ENCODE results near the gene ZP3. TPM values are rescaled to one million over a fixed set of nuclear protein-coding genes. Genes with fewer than 3 reads are reported as not detected.

ZP3 gene
- total and polyA plus RNA-seq, 2 of the 13 experiments (the other 11 are each of a cell fraction or from before 2014, with no cell fraction given): not detected

GRCh38 chr7:76427635-76428034 is 2.9 kb downstream of the ZP3 start:
- intact Hi-C loops (cut with micrococcal nuclease; ENCODE audit: unreplicated experiment): no loop called here
- ChIA-PET CTCF (ENCODE audit: low intra/inter-chr PET ratio, low total read pairs) (interaction anchor here (0.5 kb wide), 1 partner anchor 158 kb away, joined by 3 read pairs; no protein-coding TSS in a partner anchor), POLR2A (no interaction called here)
- H2AFZ ChIP-seq (ENCODE audit: low read length): no peak overlapping the region
- no peaks in the 10 kb centered on the region for H3K9me3 ChIP-seq (ENCODE audit: low read length)
- ATAC-seq: no peak
- H3K4me2 ChIP-seq (ENCODE audit: low read depth, low read length): no peak overlapping the region
- no peak for FAIRE-seq
- H3K4me3 ChIP-seq (replicated peaks in 1 of 3; ENCODE audit: insufficient read depth in 1 of 3, low read depth in 2 of 3, low read length in 3 of 3): no peak overlapping the region
- in situ Hi-C loops (cut with HindIII; ENCODE audit: extremely low pct_ligation_motif_present, low pct_unique_long_range_greater_than_20kb): no loop called here
- H3K27ac ChIP-seq (ENCODE audit: extremely low read length, insufficient read depth, low read length): no peak overlapping the region
- no peaks in the 10 kb centered on the region for H3K79me2 ChIP-seq (ENCODE audit: insufficient read depth, low read length)
- H3K27me3 ChIP-seq (ENCODE audit: control insufficient read depth in 1 of 2, insufficient read depth in 2 of 2, low read length in 2 of 2): peaks cover 5 to 28% of the 10 kb centered on the region in 2 experiments; a peak in 3 of 5 replicates
- no peaks in the 10 kb centered on the region for H4K20me1 ChIP-seq (ENCODE audit: insufficient read depth, low read length)
- 18% methylated on average over 5 of the region's 5 CpGs for WGBS (ENCODE audit: low lambda C conversion rate)
- DNase-seq (ENCODE audit: low spot score): no peak
- TF ChIP-seq, protein P1, sequence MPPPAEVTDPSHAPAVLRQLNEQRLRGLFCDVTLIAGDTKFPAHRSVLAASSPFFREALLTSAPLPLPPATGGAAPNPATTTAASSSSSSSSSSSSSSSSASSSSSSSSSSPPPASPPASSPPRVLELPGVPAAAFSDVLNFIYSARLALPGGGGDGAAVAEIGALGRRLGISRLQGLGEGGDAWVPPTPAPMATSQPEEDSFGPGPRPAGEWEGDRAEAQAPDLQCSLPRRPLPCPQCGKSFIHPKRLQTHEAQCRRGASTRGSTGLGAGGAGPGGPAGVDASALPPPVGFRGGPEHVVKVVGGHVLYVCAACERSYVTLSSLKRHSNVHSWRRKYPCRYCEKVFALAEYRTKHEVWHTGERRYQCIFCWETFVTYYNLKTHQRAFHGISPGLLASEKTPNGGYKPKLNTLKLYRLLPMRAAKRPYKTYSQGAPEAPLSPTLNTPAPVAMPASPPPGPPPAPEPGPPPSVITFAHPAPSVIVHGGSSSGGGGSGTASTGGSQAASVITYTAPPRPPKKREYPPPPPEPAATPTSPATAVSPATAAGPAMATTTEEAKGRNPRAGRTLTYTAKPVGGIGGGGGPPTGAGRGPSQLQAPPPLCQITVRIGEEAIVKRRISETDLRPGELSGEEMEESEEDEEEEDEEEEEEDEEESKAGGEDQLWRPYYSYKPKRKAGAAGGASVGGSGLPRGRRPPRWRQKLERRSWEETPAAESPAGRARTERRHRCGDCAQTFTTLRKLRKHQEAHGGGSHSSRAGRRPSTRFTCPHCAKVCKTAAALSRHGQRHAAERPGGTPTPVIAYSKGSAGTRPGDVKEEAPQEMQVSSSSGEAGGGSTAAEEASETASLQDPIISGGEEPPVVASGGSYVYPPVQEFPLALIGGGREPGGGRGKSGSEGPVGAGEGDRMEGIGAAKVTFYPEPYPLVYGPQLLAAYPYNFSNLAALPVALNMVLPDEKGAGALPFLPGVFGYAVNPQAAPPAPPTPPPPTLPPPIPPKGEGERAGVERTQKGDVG (CRISPR knock-in tag; IDR thresholded peaks at IDR 0.05; ENCODE audit: borderline replicate concordance): no peak
- TF ChIP-seq, protein P2, sequence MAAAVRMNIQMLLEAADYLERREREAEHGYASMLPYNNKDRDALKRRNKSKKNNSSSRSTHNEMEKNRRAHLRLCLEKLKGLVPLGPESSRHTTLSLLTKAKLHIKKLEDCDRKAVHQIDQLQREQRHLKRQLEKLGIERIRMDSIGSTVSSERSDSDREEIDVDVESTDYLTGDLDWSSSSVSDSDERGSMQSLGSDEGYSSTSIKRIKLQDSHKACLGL (CRISPR knock-in tag; IDR thresholded peaks at IDR 0.05): no peak
- TF ChIP-seq ZBTB8A (CRISPR knock-in tag; IDR thresholded peaks at IDR 0.05; ENCODE audit: borderline replicate concordance, low read depth): no peak
- TF ChIP-seq RARA (CRISPR knock-in tag; IDR thresholded peaks at IDR 0.05): no peak
- no peak for TF ChIP-seq YEATS4 (CRISPR knock-in tag; IDR thresholded peaks at IDR 0.05; ENCODE audit: borderline replicate concordance)
- no peak for TF ChIP-seq CREB1 (IDR thresholded peaks at IDR 0.05)
- no peak for TF ChIP-seq CREB1 (CRISPR knock-in tag; IDR thresholded peaks at IDR 0.05)
- no peak for TF ChIP-seq ZNF17 (CRISPR knock-in tag; IDR thresholded peaks at IDR 0.05)
- TF ChIP-seq, protein P3, sequence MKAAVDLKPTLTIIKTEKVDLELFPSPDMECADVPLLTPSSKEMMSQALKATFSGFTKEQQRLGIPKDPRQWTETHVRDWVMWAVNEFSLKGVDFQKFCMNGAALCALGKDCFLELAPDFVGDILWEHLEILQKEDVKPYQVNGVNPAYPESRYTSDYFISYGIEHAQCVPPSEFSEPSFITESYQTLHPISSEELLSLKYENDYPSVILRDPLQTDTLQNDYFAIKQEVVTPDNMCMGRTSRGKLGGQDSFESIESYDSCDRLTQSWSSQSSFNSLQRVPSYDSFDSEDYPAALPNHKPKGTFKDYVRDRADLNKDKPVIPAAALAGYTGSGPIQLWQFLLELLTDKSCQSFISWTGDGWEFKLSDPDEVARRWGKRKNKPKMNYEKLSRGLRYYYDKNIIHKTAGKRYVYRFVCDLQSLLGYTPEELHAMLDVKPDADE (CRISPR knock-in tag; IDR thresholded peaks at IDR 0.05): no peak
- no peak for TF ChIP-seq ZNF720 (CRISPR knock-in tag; IDR thresholded peaks at IDR 0.05)
- TF ChIP-seq SALL1 (CRISPR knock-in tag; IDR thresholded peaks at IDR 0.05): no peak
- no peak for TF ChIP-seq MYNN (CRISPR knock-in tag; IDR thresholded peaks at IDR 0.05; ENCODE audit: low read depth)
- TF ChIP-seq ZMYM4 (CRISPR knock-in tag; IDR thresholded peaks at IDR 0.05): no peak
- no peak for TF ChIP-seq SMC3 (IDR thresholded peaks at IDR 0.05; ENCODE audit: low read length)
- no peak for TF ChIP-seq HHEX (CRISPR knock-in tag; IDR thresholded peaks at IDR 0.05)
- no peak for TF ChIP-seq PCBP1 (IDR thresholded peaks at IDR 0.05; ENCODE audit: borderline replicate concordance, low read depth, low read length)
- no peak for TF ChIP-seq HDAC6 (IDR thresholded peaks at IDR 0.05; ENCODE audit: low read depth, low read length)
- no peak for TF ChIP-seq IRX3 (CRISPR knock-in tag; IDR thresholded peaks at IDR 0.05; ENCODE audit: borderline replicate concordance, low read depth)
- TF ChIP-seq ZNF326 (CRISPR knock-in tag; IDR thresholded peaks at IDR 0.05; ENCODE audit: borderline replicate concordance): no peak
- TF ChIP-seq ZIK1 (CRISPR knock-in tag; IDR thresholded peaks at IDR 0.05; ENCODE audit: borderline replicate concordance, low read depth): no peak
- BruUV-seq (replicated peaks): no TSS peak
- H3K4me1 ChIP-seq (ENCODE audit: insufficient read depth, low read length): peaks cover 24% of the 10 kb centered on the region; the same call in 1 of the 2 replicates
- no peaks in the 10 kb centered on the region for H3K36me3 ChIP-seq (replicated peaks in 1 of 2; ENCODE audit: control insufficient read depth in 1 of 2, insufficient read depth in 2 of 2, low read length in 2 of 2)
- H3K9ac ChIP-seq (ENCODE audit: insufficient read depth, low read depth, low read length): no peak overlapping the region
